Activated T-helper 1 cell treated with anti-CD3 and anti-CD28 coated beads, Interleukin-12 subunit alpha, Interleukin-12 subunit beta, Interleukin-2, Interleukin-4 antibody, amounts not matched to agents 30 ng/mL and 10 ng/mL and 1 ng/mL, durations not matched to agents 14 hours and 24 hours and 36 hours (primary cell): ENCODE measurements around the gene JAZF1. TPM values are rescaled to one million over a fixed set of nuclear protein-coding genes. Genes with fewer than 3 reads are reported as not detected.

ENCODE experiments used
- DNase-seq: peaks from one replicate; pipeline ENCODE4 v3.0.0; 2021; ENCODE audit warnings: low spot score
- H3K27ac Mint-ChIP-seq: one replicate; pipeline ENCODE4 v1.8.0; 2021; ENCODE audit warnings: mild to moderate bottlenecking, mixed read lengths
- H3K27me3 Mint-ChIP-seq: one replicate; pipeline ENCODE4 v1.8.0; 2022; ENCODE audit warnings: mild to moderate bottlenecking, moderate library complexity, mixed read lengths; ENCODE audit not compliant: insufficient read depth
- H3K36me3 Mint-ChIP-seq: one replicate; pipeline ENCODE4 v1.8.0; 2021; ENCODE audit warnings: low read depth, mixed read lengths
- H3K4me1 Mint-ChIP-seq: one replicate; pipeline ENCODE4 v1.8.0; 2021; ENCODE audit warnings: low read depth, mixed read lengths
- H3K4me3 Mint-ChIP-seq: one replicate; pipeline ENCODE4 v1.8.0; 2021; ENCODE audit warnings: mild to moderate bottlenecking, moderate library complexity, mixed read lengths
- H3K9me3 Mint-ChIP-seq: one replicate; pipeline ENCODE4 v1.8.0; 2021; ENCODE audit warnings: mixed read lengths
- intact Hi-C: fragments of 100-400 bp; cut with micrococcal nuclease; formaldehyde crosslinking; loops from one replicate; pipeline ENCODE4 v1.15.1; 2024
- total RNA-seq: library from RNA; stranded (reverse); gene quantifications from 2 replicates; pipeline ENCODE4 v1.2.3, GENCODE V29; 2022

The JAZF1 gene
- total RNA-seq, 1 donor from 2014 or later: 9.8 TPM

DNA sequence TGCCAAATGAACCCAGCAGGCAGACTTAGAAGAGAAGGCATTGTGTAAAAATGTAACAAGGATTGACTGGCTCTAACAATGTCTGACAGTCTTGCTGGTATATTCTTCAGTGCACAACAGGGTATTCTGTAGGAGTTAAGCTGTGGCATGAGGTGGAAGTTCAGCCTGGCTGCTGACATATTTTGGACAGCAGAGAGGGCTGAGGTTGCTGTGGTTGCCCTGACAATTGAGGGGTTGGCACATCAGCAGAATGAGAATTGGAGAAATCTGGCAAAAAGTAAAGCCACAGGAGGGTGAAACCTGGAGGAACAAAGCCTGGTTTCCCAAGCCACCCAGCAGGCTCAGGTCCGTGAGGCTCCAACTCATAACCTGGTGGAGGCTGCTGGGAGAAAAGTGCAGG lies 220.2 kb downstream of the JAZF1 start:
- H3K4me3 Mint-ChIP-seq: no peak overlapping the region
- H3K27ac Mint-ChIP-seq: no peak overlapping the region
- no peaks in the 10 kb centered on the region for H3K9me3 Mint-ChIP-seq
- no peaks in the 10 kb centered on the region for H3K4me1 Mint-ChIP-seq
- DNase-seq: no peak
- H3K27me3 Mint-ChIP-seq: peaks cover 15% of the 10 kb centered on the region
- intact Hi-C loops: no loop called here
- no peaks in the 10 kb centered on the region for H3K36me3 Mint-ChIP-seq

DNA sequence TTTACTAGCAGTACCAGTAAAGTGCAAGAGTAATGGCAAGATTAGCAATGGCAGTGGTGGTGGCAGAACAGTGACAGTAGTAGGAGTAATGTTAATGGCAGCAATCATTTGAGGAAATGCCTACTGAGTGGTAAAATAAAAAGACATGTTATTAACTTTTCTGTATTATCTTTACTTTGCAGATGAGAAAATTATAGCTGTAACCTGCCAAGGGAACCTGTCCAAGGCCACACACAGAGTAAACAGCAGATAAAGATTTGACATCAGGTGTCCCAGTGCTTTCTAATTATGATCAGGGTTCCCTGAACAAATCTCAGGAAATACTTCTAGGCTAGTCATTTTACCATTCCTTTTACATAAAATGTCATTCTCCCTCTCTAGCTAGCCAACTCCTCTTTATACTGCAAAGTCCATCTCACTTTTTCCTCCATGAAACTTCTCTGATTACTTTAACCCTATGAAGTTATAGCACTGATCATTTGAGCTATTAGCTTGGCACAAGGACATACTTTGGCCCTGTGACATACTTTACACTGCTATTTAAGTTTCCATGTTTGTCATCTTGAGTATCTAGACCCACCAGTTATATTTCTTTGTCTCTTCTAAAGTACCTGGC lies 221.6 kb downstream of the JAZF1 start:
- H3K4me1 Mint-ChIP-seq: no peaks in the 10 kb centered on the region
- H3K27me3 Mint-ChIP-seq: peaks cover 6% of the 10 kb centered on the region
- H3K27ac Mint-ChIP-seq: no peak overlapping the region
- H3K36me3 Mint-ChIP-seq: no peaks in the 10 kb centered on the region
- no peaks in the 10 kb centered on the region for H3K9me3 Mint-ChIP-seq
- H3K4me3 Mint-ChIP-seq: no peak overlapping the region
- no peak for DNase-seq
- intact Hi-C loops: no loop called here

DNA sequence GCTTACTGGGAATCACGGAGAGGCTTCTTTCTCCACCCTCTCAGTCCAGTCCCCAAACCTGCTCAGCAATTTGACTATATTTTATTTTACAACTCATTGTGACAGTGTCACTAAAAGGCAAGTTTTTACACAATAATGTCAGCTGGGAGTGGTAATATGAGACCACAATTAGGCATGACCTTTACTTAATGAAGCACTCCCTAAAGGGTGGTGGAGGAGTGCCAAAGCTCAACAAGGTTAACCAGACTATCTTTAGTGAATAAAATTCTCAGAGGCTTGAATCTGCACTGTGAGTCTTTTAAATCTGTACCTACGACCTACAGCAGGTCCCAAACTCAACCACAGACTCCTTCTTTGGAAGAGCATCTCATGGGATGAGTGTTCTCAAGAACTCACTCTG lies 225.0 kb downstream of the JAZF1 start:
- intact Hi-C loops: no loop called here
- no peaks in the 10 kb centered on the region for H3K4me1 Mint-ChIP-seq
- no peak for DNase-seq
- no peak overlapping the region for H3K27ac Mint-ChIP-seq
- no peaks in the 10 kb centered on the region for H3K36me3 Mint-ChIP-seq
- H3K4me3 Mint-ChIP-seq: no peak overlapping the region
- H3K9me3 Mint-ChIP-seq: no peaks in the 10 kb centered on the region
- H3K27me3 Mint-ChIP-seq: peaks cover 8% of the 10 kb centered on the region

DNA sequence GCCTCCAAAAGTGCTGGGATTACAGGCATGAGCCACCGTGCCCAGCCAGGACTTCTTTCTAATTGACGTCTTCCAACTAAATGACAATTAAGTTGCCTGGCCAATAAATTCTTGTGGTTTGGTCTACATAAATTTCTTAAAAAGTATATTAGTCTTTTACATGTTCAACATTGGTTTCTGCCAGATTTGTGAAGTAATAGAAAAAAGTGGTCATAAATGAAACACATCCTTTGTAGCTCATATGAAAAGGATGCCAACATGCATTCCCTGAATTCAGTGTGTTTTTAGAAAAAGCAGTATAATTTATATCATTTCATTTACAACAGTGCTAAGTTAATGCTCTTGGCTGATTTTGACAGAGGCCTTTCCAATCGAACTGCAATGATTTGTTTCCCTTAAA lies 225.6 kb downstream of the JAZF1 start:
- H3K4me3 Mint-ChIP-seq: no peak overlapping the region
- no peaks in the 10 kb centered on the region for H3K36me3 Mint-ChIP-seq
- DNase-seq: no peak
- no peaks in the 10 kb centered on the region for H3K4me1 Mint-ChIP-seq
- H3K9me3 Mint-ChIP-seq: no peaks in the 10 kb centered on the region
- no peak overlapping the region for H3K27ac Mint-ChIP-seq
- peaks cover 8% of the 10 kb centered on the region for H3K27me3 Mint-ChIP-seq
- intact Hi-C loops: no loop called here

DNA sequence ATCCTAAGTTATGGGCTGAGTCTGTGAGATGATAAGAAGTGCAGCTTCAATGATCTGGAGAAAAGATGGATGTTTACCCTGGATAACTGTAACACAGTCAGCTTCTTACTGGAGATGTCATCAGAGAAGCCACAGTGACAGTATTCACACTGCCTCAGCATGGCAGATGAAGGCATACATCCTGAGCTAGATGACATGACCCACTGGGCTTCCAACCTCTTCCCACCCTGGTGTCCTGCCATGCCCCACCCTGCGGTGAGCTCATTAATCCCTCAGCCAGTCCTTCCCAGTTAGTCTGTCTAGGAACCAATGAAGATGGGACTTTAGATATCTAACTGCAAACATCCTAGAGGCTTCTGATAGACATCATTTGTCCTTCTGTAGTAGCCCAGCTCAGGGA lies 226.8 kb downstream of the JAZF1 start:
- Mint-ChIP-seq H3K27ac (no peak overlapping the region), H3K36me3 (no peaks in the 10 kb centered on the region), H3K27me3 (peaks cover 8% of the 10 kb centered on the region), H3K9me3 (no peaks in the 10 kb centered on the region), H3K4me1 (no peaks in the 10 kb centered on the region), H3K4me3 (no peak overlapping the region)
- intact Hi-C loops: no loop called here
- DNase-seq: no peak

DNA sequence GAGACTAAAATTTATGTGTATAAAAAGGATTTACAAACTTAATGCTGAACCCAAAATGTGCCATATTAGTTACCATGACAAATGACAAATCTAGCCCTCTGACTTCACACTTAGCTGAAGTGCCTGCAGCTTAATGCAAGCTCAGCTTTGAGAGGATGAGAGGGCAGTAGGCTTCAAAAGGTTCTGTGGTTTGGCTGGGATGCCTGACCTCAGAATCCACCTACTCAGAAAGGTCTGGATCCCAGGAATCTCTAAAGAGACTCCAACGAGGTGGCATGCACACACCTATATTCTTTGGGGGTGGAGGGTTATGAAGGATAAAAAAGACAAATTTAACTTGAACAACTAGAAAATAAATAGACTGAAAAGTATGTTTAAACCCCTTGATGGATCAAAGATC lies 227.2 kb downstream of the JAZF1 start:
- Mint-ChIP-seq H3K4me3 (no peak overlapping the region), H3K9me3 (no peaks in the 10 kb centered on the region), H3K4me1 (no peaks in the 10 kb centered on the region), H3K27ac (no peak overlapping the region), H3K36me3 (no peaks in the 10 kb centered on the region), H3K27me3 (peaks cover 8% of the 10 kb centered on the region)
- intact Hi-C loops: no loop called here
- DNase-seq: no peak

DNA sequence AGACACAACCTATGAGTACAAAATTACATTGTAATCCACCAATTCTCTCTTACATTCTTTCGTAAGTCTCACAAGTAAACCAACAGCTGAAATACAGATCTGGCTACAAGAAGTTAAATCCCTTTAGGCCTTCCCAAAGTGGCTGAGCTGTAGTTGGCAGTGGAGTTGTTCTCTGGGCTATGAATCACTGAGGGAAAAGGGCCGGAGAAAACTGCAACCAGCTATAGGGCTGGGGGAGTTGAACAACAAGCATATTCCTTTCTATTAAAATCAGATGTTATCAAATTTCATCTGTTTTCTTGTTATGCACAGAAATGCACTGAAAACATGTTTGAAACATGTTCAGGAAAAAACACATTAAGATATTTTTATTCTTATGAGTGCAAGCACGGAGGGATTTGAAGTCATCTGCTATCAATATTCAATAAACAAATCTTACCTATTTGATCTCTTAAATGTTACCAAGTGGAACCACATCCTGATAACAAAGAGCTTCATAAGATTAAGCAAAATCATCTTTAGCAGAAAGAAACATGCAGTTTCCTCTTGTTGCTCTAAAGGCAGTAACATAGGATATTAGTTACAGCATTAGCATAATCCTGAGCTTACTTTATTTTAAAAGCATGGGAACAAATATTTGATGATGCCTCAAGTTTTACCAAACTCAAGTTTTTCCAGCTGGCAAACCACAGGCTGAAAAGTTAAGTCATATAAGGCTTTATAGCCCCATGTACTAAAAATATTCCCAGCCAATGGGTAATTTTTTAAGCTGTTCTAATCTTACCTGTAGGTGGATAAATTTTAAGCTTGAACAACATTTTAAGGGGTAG lies 227.9 kb downstream of the JAZF1 start:
- intact Hi-C loops: no loop called here
- no peaks in the 10 kb centered on the region for H3K9me3 Mint-ChIP-seq
- no peak overlapping the region for H3K27ac Mint-ChIP-seq
- H3K4me1 Mint-ChIP-seq: no peaks in the 10 kb centered on the region
- no peaks in the 10 kb centered on the region for H3K36me3 Mint-ChIP-seq
- H3K27me3 Mint-ChIP-seq: peaks cover 4% of the 10 kb centered on the region
- no peak for DNase-seq
- no peak overlapping the region for H3K4me3 Mint-ChIP-seq

DNA sequence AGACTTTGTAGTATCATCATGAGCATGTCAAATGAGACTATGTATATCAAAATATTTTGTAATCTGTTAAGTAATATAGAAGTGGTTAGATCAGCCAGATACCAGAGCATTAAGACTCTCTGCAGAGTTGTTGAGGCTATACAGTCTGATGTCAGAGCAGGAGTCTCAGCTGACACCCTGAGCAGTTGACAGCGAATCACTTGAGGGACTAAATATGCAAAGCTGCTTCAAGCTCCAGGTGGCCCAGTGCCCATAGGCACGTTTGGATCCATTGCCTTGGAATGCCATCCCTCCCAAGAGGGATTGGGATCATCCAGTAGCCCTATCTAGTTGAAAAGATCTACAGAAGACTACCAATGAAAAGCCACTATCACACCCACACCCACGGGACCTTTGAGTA lies 230.5 kb downstream of the JAZF1 start:
- H3K27me3 Mint-ChIP-seq: peaks cover 2% of the 10 kb centered on the region
- H3K9me3 Mint-ChIP-seq: no peaks in the 10 kb centered on the region

DNA sequence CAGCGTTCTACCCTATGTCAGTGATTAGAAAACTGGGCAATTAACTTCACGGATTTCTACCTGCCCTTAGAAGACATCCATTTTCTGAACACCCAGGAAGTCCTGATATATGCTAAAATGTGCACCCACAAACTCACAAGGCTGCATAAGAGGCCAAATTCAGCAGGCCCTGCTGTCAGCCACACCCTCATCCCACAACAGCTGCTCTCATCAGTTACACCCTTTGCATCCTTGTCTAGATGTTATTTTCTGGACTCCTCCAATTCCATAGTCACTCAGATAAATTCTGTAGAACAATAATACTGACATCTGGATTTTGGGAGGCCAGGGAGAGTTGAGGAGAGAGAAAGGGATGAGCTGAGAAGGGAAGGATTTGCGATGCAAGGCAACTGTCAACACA lies 231.7 kb downstream of the JAZF1 start:
- H3K36me3 Mint-ChIP-seq: no peaks in the 10 kb centered on the region
- DNase-seq: no peak
- H3K27ac Mint-ChIP-seq: no peak overlapping the region
- H3K4me1 Mint-ChIP-seq: no peaks in the 10 kb centered on the region
- peaks cover 2% of the 10 kb centered on the region for H3K27me3 Mint-ChIP-seq
- H3K4me3 Mint-ChIP-seq: no peak overlapping the region
- no peaks in the 10 kb centered on the region for H3K9me3 Mint-ChIP-seq
- intact Hi-C loops: no loop called here

More for the DNA sequence above, 230.5 kb downstream of the JAZF1 start:
- intact Hi-C loops: no loop called here
- Mint-ChIP-seq H3K36me3 (no peaks in the 10 kb centered on the region), H3K27ac (no peak overlapping the region), H3K4me1 (no peaks in the 10 kb centered on the region), H3K4me3 (no peak overlapping the region)
- DNase-seq: no peak

DNA sequence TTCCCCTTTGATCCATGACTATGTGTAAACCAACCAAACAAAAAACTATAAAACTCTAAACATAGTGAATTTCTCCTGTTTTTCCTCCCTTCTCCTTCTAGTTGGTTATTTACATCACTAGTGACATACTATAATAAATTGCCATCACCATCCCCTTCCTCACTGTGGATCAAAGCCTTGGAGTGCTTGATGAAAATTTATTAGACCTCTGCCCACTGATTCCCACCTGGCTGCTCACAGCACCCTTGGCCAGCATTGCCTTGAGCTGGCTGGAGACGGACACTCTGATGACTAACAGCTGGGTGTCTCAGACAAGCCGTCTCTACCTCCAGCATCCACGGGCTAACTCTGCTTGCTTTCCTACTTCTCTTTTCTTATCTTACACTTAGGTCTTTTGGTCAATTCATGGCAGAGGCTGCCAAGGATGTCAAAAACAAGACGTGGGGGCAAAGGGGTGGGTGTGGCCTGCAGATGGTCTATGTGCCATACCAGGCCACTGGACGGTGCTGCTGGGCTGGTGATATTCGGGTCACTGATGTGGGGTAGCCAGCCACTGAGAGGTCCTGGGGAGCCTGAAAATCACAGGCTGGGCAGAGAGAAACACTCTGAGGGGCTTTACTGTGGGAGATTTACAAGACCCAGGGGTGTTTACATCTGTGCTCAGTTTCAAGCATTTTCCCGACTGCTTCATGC lies 232.9 kb downstream of the JAZF1 start:
- intact Hi-C loops: no loop called here
- no peaks in the 10 kb centered on the region for H3K4me1 Mint-ChIP-seq
- no peak for DNase-seq
- H3K27me3 Mint-ChIP-seq: peaks cover 2% of the 10 kb centered on the region
- H3K27ac Mint-ChIP-seq: no peak overlapping the region
- no peak overlapping the region for H3K4me3 Mint-ChIP-seq
- no peaks in the 10 kb centered on the region for H3K9me3 Mint-ChIP-seq
- H3K36me3 Mint-ChIP-seq: no peaks in the 10 kb centered on the region

DNA sequence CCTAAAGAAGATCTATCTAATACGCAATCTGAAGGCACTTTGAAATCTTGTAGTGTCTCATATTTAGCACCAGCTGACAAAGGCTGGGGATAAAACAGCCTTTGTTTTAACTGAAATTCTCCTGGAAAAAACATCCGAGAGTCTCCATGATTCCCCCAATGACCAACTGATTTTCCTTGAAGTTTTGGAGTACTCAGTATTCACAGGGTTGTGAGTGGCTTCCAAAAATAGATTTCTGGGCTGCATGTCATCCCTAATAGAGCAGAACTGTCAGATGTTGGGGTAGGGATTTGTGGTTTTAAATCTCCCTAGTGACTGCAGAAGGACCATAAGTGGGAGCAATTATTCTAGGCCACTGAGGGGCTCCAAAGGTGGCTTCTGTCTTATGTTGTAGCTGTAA lies 234.2 kb downstream of the JAZF1 start:
- no peaks in the 10 kb centered on the region for H3K27me3 Mint-ChIP-seq
- no peaks in the 10 kb centered on the region for H3K9me3 Mint-ChIP-seq
- no peak overlapping the region for H3K27ac Mint-ChIP-seq
- H3K4me1 Mint-ChIP-seq: no peaks in the 10 kb centered on the region
- H3K4me3 Mint-ChIP-seq: no peak overlapping the region
- no peaks in the 10 kb centered on the region for H3K36me3 Mint-ChIP-seq
- intact Hi-C loops: no loop called here
- DNase-seq: no peak

DNA sequence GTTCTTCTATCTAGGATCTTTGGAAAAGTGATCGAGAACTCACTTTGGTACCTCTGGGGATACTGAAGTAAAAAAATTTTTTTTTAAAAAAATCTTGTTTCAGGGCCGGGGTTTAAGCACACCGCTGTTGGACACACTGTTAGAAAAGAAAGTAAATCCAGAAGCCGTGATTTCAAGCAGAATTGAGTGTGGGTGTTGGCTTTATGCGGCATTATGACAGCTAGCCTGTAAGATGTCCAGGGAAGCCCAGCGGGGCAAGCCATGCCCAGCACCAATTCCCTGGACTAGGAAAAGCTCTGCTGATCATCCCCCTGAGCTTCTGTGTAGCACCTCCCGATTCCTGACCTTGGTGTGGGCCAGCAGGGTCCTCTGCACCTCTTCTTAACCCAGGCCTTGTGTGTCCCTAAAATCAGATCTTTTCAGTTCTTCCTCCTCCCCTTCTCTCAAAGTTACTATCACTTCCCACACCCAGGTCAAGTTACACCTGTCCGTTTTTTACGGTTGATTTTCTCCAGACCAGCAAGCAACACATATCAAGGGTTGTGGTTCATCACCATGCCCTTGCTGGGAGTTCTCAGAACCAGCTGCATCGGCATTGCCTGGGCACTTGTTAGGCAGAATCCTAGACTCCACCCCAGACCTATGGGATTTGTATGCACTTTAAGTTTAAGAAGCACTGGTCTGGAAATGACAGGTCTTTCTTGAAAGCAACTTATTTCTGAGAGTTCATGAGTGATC lies 235.4 kb downstream of the JAZF1 start:
- H3K36me3 Mint-ChIP-seq: no peaks in the 10 kb centered on the region
- H3K4me1 Mint-ChIP-seq: no peaks in the 10 kb centered on the region
- DNase-seq: no peak
- H3K4me3 Mint-ChIP-seq: no peak overlapping the region
- H3K27me3 Mint-ChIP-seq: no peaks in the 10 kb centered on the region
- no peaks in the 10 kb centered on the region for H3K9me3 Mint-ChIP-seq
- intact Hi-C loops: no loop called here
- no peak overlapping the region for H3K27ac Mint-ChIP-seq

DNA sequence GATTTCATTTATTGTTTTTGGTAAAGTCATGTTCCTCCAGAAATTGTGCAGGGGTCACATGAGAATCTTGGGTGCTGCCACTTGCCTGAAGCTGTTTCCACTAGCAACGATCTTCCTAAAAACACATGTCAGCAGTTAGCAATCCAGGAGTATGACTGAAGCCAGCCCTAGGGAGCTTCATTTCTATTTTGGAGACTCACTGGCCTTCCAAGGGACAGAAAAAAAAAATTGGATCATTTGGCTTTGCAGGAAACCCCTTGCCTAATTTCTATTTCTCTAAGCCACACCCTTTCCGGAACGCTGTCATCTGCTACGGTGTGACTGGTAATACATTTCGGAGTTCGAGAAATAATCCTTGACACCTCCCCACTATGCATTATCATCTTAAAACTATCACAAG lies 236.0 kb downstream of the JAZF1 start:
- DNase-seq: no peak
- H3K27me3 Mint-ChIP-seq: no peaks in the 10 kb centered on the region
- intact Hi-C loops: no loop called here
- H3K4me3 Mint-ChIP-seq: no peak overlapping the region
- H3K36me3 Mint-ChIP-seq: no peaks in the 10 kb centered on the region
- no peaks in the 10 kb centered on the region for H3K9me3 Mint-ChIP-seq
- no peaks in the 10 kb centered on the region for H3K4me1 Mint-ChIP-seq
- no peak overlapping the region for H3K27ac Mint-ChIP-seq
